Pancreas (tissue), 10 donors: ENCODE data around the gene CORO6. TPM values are rescaled to one million over a fixed set of nuclear protein-coding genes. Genes with fewer than 3 reads are reported as not detected.

Experiments used
- ATAC-seq, 4 donors: fragments of 200-7000 bp; cut with Tn5 transposase; one replicate each; pipeline versions ENCODE4 v1.8.0 to v1.9.1; 2020; ENCODE audit warnings: mild to moderate bottlenecking in 4 of 4, moderate library complexity in 4 of 4
- DNase-seq, 6 donors: peaks; one replicate each; pipeline ENCODE4 v3.0.0-alpha.2; 2020
- FAIRE-seq: peaks from 2 replicates; lab custom pipeline; 2012; peaks lifted over from hg19 to GRCh38; lab: Jason Lieb, UNC
- H3K27ac ChIP-seq, 4 donors: fragments of 200-600 bp; sonication (generic); 1 replicate in 3 of 4; 2 replicates in 1 of 4; pipeline versions ENCODE4 v1.5.0 to v1.8.0; 2020
- H3K27me3 ChIP-seq, 4 donors: fragments of 200-600 bp; one replicate each; pipeline ENCODE4 v1.8.0; 2021
- H3K36me3 ChIP-seq, 3 donors: fragments of 200-600 bp; sonication (generic) in 1 of 3; one replicate each; pipeline versions ENCODE4 v1.5.0 to v1.8.0; 2020 to 2021
- H3K4me1 ChIP-seq, 3 donors: fragments of 200-600 bp; one replicate each; pipeline ENCODE4 v1.8.0; 2021
- H3K4me3 ChIP-seq, 4 donors: fragments of 200-600 bp; sonication (generic) in 2 of 4; one replicate each; pipeline versions ENCODE4 v1.5.0 to v1.8.0; 2020 to 2021
- H3K9me3 ChIP-seq, 4 donors: fragments of 200-600 bp; one replicate each; pipeline ENCODE4 v1.8.0; 2021
- CTCF ChIP-seq, 4 donors: fragments of 200-600 bp; sonication (generic) in 3 of 4; IDR thresholded peaks; one replicate each; pipeline versions ENCODE4 v1.5.0 to v1.8.0; 2021; ENCODE audit warnings: antibody characterized with exemption in 4 of 4
- WGBS, 2 donors: extraction: QIAGEN DNeasy Blood & Tissue Kit; methylation state at CpG; one replicate each; pipeline ENCODE4 v1.1.7; 2013; 5-methylcytosine and 5-hydroxymethylcytosine counted together
- intact Hi-C, 3 donors: fragments of 100-400 bp; cut with DNase I; formaldehyde crosslinking; loops; one replicate each; pipeline versions ENCODE4 v1.11.1 to v1.14.2; 2022
- polyA plus RNA-seq, 2 donors: library from polyadenylated mRNA; stranded (reverse); fragments of 200-250 nt; gene quantifications; one replicate each; pipeline ENCODE4 v1.2.3, GENCODE V29; 2013
- total RNA-seq, 6 donors: library from RNA; stranded (reverse); fragmentation: NEBNext Ultra II Directional in 4 of 6; extraction: Animal tissue kit (Norgen Biotek cat#: 25700) in 4 of 6; gene quantifications; one replicate each; pipeline versions ENCODE4 v1.2.1 to v1.2.4, GENCODE V29; 2021 to 2023
- donor health status: healthy with polysubstance abuse.
- donor health status: DM: no; HTN: no; CAD: no; lungs with moderate emphysema.
- donor health status: DM: no; HTN: no; CAD: no.
- donor health status: control.
- donor health status: control.
- donor health status: Bipolar disorder and iron deficiency.
- donor health status: DM: yes; HTN: yes; CAD: no.
- donor health status: DM: no; HTN: no; CAD: no.
- donor health status: DM: no; HTN: no; CAD: no.
- donor health status: DM: yes; HTN: yes; CAD: no.

CORO6 gene
- total and polyA plus RNA-seq, 8 donors = 0.20 to 4.4 (median 0.59) TPM

- no peak for ATAC-seq
- no peak overlapping the region for H3K4me3 ChIP-seq
- no peak overlapping the region for H3K27ac ChIP-seq
- WGBS, 2 donors = 93 to 94% methylated on average over 37 of the region's 37 CpGs
- intact Hi-C loops = no loop called here
- H3K4me1 ChIP-seq = peaks cover 6 to 9% (median 7%) of the 10 kb centered on the region in 3 donors
- no peaks in the 10 kb centered on the region for H3K36me3 ChIP-seq
- no peaks in the 10 kb centered on the region for H3K27me3 ChIP-seq
- no peak for TF ChIP-seq CTCF (IDR thresholded peaks at IDR 0.05)
- no peaks in the 10 kb centered on the region for H3K9me3 ChIP-seq
- DNase-seq = peak in 3 of 6 donors; percentile 13 to 80 (median 51)
- no peak for FAIRE-seq
These were observed 46.3 kb downstream of the CORO6 start for GRCh38 chr17:29576214-29577000.

DNA sequence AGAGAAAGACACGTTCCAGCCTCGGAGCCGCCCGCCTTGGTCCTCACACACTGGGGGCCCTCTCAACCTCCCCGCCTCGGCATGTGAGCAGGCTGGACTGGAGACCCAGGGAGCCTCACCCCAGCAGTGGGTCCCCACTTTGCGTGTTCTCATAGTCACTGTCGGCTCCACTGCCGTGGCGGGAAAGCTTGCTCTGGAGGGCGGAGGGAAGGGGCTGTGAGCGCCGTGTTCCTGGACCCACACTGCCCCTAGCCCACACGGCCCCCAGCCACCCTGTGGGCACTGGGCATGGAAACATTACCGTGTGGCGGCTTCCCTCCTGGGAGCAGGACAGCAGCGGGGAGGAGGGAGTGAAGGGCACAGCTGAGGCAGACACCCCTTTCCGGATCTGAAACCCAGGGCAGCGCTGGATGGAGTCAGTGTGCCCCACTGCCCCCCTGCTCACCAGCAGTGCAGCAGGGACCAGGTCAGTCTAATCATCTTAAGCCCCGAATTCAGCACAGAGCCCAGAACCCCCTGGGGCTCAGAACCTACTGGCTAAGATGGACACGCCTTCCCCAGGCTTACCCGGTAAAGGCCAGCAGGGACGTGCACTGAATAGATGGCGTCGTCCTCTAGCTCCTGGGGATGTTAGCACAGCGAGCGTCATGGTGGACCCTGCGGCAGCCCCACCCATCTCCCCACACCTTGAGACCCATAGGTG, 47.0 kb downstream of the CORO6 start:
- Histone ChIP-seq H3K4me3 (no peak overlapping the region), H3K4me1 (peaks cover 6 to 9% (median 7%) of the 10 kb centered on the region in 3 donors), H3K9me3 (no peaks in the 10 kb centered on the region), H3K27me3 (no peaks in the 10 kb centered on the region), H3K36me3 (no peaks in the 10 kb centered on the region), H3K27ac (no peak overlapping the region)
- TF ChIP-seq CTCF (IDR thresholded peaks at IDR 0.05) = no peak
- WGBS, 2 donors = 90 to 91% methylated on average over 26 to 28 of the region's 28 CpGs
- no peak for FAIRE-seq
- no peak for ATAC-seq
- intact Hi-C loops = no loop called here
- DNase-seq = peak in 3 of 6 donors; percentile 12 to 70 (median 51)

- Histone ChIP-seq H3K27me3 (no peaks in the 10 kb centered on the region), H3K9me3 (no peaks in the 10 kb centered on the region), H3K36me3 (no peaks in the 10 kb centered on the region), H3K27ac (peak overlapping the region in 1 of 4 donors; percentile 2), H3K4me3 (no peak overlapping the region), H3K4me1 (peaks cover 6 to 9% (median 7%) of the 10 kb centered on the region in 3 donors)
- WGBS, 2 donors = 40 to 44% methylated on average over 16 to 17 of the region's 17 CpGs
- FAIRE-seq (no peak), ATAC-seq (peak; percentile 41 to 83 (median 72)), DNase-seq (peak in 5 of 6 donors; percentile 68 to 87 (median 72))
- no peak for TF ChIP-seq CTCF (IDR thresholded peaks at IDR 0.05)
- intact Hi-C loops = no loop called here
These were observed 47.8 kb downstream of the CORO6 start for GRCh38 chr17:29574732-29575510.

DNA sequence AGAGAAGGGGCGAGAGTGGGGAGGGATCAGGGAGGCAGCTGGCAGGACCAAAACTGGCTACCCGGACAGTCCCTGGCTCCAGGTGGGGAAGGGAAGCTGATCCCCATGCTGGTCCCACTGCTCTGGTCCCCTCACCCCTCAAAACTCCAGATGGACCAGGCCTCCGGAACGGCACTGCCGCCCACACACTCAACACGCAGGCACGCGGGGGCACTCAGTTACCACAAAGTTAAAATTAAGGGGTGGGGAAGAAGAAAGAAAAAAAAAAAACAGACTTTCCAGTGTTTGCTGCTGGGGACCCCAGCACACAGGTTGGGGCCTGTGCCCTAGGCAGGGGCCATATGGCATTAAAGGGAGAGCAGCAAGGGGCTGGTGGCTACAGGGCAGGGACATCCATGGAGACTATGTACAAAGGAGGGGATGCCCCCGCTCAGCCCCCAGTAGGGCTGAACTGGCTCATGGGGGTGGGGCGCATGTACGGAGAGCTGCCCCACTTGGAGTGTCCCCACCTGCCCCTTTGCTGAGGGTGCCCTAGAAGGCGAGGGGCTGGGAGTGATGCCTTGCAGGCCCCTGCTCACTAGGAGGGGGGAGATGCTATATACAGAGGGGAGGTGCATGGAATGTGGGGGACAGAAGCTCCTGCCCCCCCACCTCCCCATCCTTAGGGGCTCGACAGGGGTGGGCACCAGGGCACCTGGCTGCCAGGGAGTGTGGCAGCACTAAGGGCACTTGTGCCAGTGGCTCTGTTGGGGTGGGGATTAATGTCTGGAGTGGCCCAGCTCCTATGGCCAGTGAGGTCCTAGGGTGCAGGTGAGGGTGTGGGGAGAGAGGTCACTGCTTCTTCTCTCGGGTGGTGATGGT, 48.6 kb downstream of the CORO6 start:
- peak overlapping the region in 1 of 4 donors; percentile 2 for H3K27ac ChIP-seq
- H3K27me3 ChIP-seq = no peaks in the 10 kb centered on the region
- FAIRE-seq = no peak
- H3K4me3 ChIP-seq = no peak overlapping the region
- intact Hi-C loops = no loop called here
- H3K9me3 ChIP-seq = no peaks in the 10 kb centered on the region
- ATAC-seq = no peak
- H3K4me1 ChIP-seq = peaks cover 6 to 14% (median 7%) of the 10 kb centered on the region in 3 donors
- no peaks in the 10 kb centered on the region for H3K36me3 ChIP-seq
- 81 to 87% methylated on average over 14 of the region's 14 CpGs for WGBS, 2 donors
- peak in 2 of 6 donors; percentile 45 to 58 for DNase-seq
- TF ChIP-seq CTCF (IDR thresholded peaks at IDR 0.05) = no peak
